Choroid plexus epithelial cell (primary cell): ENCODE measurements around the gene GSTM5.
A peak's percentile ranks its signal among the peaks of the same experiment; 100 is the strongest.
"Not testable (repeated sequence)": the region's sequence is repeated elsewhere in the genome, so short reads cannot be mapped to it uniquely, and the experiment has no call there.

ENCODE experiments used
- DNase-seq: peaks from one replicate; pipeline ENCODE4 v3.0.0-alpha.2; 2010; ENCODE audit warnings: low read depth
- H3K4me3 ChIP-seq: 2 replicates; pipeline ENCODE4 v1.5.1; 2011; ENCODE audit warnings: low read depth, mild to moderate bottlenecking, control low read depth, low read length, moderate library complexity
- TF ChIP-seq, protein P1 (sequence below): conservative IDR thresholded peaks from 2 replicates; pipeline ENCODE4 v1.5.1; 2011; ENCODE audit warnings: low read depth, mild to moderate bottlenecking, control low read depth, inconsistent platforms, low read length, moderate library complexity

Gene GSTM5

DNA sequence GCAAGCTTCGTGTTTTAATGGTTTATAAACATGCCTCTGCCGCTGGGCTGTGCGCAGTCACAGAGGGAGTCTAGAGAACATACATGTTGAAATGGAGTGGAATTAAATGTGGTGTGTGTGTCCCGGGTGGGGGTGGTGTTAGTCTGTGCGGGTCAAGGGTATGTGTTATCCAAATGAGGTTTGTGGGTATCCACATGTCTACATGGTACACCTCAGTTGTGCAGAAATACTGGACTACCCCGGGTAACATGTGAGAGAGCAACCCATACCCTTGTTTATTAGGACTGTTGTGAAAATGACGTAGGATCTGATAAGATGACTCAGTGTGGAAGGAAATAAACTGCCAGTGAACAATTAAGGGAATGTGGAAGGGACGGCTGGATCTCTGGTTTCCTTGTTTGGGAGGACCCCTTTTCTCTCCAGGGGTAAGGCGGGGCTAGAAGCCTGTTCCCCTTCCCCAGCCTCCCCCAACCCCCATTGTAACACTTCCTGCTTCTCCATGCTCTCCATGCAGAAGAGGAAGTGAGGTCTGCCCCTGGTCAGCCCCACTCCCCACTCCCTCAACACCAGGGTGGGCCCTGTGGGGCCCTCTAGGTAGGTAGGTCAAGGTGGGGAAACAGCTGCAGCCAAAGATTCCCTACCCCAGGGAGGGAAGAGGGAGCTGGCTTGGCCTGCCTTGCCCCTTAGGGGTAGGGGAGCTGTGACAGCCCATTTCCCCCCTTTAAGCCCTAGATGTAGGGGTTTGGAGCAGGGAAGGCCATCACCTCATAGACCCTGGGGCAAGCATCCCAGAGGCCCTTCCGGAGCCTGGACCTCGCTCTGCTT is 51.0 kb downstream of the GSTM5 start:
- DNase-seq, result peak; percentile 82

DNA sequence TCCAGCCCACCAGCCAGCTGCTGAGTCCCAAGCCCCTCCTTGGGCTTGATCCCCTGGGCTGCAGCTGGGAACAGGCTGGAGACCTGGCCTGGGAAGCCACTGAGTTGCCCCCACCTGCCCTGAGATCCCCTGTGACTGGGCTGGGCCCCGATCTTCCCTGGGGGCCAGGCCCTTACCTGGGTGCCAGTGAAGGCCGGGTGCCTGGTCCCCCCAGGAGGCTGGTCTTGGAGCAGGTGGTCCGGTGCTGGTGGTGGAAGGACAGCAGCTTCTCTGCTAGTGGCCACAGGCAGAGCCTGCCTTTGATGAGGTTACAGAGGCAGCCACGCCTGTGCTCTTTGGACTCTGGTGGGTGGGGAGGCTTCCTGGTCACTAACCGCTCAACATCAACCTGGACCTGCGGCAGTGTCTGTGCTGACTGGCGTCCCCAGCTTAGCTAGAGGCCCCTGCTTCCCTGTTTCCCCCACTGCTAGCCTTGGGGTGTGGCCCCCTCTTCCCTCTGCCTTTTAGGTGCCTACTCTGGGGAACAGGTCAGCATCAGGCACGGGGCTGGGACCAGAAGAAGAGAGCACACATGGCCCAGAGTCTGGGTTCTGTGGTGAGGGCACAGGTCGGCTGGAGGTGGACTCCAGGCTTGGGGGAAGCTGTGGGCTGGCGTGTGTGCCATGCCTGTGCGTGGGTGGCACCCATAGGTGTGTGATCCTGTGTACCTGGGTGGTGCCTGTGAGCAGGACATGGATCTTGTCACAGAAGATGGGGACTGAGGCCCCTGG is 51.8 kb downstream of the GSTM5 start, which contains the start of gene EPS8L3:
TSS of gene EPS8L3 (minus strand) at position 278 of the 770 bp plus-strand sequence. CDS start 2,174 bp downstream, outside the sequence.
- H3K4me3 ChIP-seq, result no peak within 1 kb of the TSS
- TF ChIP-seq, protein P1, sequence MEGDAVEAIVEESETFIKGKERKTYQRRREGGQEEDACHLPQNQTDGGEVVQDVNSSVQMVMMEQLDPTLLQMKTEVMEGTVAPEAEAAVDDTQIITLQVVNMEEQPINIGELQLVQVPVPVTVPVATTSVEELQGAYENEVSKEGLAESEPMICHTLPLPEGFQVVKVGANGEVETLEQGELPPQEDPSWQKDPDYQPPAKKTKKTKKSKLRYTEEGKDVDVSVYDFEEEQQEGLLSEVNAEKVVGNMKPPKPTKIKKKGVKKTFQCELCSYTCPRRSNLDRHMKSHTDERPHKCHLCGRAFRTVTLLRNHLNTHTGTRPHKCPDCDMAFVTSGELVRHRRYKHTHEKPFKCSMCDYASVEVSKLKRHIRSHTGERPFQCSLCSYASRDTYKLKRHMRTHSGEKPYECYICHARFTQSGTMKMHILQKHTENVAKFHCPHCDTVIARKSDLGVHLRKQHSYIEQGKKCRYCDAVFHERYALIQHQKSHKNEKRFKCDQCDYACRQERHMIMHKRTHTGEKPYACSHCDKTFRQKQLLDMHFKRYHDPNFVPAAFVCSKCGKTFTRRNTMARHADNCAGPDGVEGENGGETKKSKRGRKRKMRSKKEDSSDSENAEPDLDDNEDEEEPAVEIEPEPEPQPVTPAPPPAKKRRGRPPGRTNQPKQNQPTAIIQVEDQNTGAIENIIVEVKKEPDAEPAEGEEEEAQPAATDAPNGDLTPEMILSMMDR, result no peak
- no peak for DNase-seq

More for the DNA sequence above, 51.0 kb downstream of the GSTM5 start:
- TF ChIP-seq, protein P1, result no peak
- H3K4me3 ChIP-seq, result no peak overlapping the region

DNA sequence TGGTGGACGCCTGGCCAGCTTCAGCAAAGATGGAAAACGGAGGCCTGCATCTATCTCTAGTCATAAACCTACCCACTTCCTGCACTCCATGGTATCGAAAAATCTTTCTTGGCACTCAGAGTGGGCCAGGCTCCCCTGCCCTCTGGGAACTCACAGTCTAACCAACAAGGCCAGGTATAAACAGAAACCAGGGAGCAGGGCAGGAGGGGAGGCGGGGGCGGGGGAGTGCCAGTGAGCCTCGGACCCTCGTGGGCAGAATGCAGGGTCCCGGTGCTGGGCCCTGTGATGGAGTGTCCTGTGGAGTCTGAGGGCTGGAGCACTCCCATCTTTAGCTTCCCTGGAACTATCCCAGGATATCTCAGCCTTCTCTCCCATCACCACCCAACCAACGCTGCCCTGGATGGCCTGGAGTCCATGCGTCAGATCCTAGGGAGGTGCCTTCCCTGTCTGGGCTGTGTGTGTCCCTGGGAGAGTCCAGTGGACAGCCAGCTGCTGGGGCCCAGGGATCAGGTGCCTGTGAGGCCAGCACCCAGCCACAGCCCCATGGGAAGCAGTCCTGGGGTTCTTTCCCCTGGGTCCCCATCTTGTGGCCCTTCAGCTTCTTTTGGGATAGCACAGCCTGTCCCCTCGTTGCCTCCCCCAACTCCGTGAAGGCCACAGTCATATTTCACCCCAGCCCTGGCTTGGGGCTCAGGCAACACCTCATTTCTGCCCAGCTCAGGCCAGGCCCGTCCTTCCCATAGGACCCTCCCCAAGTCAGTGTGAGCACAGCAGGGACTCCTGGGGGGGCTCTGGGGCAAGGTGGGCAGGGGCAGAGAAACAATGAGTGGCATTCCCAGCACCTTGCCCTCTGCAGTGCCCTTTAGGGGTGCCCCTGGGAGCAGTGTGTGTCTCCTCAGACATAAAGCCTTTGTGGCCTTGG is 52.8 kb downstream of the GSTM5 start:
- DNase-seq, result no peak
- TF ChIP-seq, protein P1, result no peak
- H3K4me3 ChIP-seq, result no peak overlapping the region

DNA sequence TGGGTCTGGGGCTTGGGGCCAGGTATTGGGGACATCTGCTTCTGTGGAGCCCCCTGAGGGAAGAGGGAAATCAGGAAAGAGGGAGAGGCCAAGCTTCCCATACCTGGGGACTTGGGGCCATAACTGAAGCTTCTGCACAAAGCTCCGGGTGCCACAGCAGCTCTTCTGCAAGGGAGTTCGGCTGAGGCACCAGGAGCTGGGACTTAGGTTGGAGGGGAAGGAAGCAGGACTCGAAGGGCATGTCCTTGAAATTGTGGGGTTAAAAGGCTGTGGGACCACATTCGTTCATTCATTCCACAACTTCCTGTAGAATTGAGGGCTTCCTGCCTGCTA is 53.4 kb downstream of the GSTM5 start:
- H3K4me3 ChIP-seq, result no peak overlapping the region
- no peak for DNase-seq
- TF ChIP-seq, protein P1, result no peak

DNA sequence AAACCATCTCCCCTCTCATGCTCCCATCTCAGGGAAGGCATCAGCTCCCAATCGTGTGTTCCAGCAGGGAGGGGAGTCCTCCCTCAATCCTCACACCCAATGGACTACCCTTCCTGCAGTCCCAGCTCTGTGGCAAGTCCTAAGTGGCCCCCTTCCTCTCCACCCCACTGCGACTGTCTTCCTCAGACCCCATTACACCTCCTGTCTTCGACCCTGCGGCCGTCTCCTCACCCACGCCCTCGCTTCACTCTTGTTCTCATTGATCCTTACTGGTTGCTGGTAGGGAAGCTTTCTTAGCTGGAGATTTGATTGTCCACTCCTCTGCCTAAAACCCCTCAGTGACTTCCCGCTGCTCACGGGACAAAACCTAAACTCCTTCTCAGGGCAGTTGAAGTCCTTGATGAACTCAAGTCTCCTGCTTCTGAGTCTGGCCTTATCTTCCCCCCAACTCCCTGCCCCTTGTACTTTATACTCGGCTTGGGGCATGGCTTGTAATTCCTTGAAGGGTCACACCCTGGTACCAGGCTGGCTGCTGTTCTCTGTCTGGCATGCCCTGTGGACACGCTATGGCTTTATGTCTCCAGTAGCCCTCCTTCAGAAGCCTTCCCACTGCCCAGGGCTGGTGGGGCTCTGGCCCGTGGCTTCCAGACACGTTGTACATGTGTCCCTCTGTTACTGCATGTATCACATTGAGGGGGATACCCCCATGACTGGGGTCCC is 54.0 kb downstream of the GSTM5 start:
- TF ChIP-seq, protein P1, result no peak
- H3K4me3 ChIP-seq, result no peak overlapping the region
- no peak for DNase-seq

DNA sequence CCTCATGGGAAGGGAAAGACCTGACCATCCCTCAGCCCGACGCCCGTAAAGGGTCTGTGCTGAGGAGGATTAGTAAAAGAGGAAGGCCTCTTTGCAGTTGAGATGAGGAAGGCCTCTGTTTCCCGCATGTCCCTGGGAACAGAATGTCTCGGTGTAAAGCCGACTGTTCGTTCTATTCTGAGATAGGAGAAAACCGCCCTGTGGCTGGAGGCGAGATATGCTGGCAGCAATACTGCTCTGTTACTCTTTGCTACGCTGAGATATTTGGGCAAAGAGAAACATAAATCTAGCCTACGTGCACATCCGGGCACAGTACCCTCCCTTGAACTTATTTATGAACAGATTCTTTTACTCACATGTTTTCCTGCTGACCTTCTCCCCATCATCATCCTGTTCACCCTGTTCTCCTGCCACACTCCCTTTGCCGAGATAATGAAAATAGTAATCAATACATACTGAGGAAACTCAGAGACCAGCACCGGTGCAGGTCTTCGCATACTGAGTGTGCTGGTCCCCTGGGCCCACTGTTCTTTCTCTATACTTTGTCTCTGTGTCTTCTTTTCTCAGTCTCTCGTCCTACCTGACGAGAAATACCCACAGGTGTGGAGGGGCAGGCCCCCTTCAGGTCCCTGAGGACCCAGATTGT is 55.1 kb downstream of the GSTM5 start:
- not testable (repeated sequence) for H3K4me3 ChIP-seq, DNase-seq
